HG03064 (cell line): ENCODE data around the gene C1orf21.

Experiments
- ATAC-seq: cut with Tn5 transposase; IDR thresholded peaks from one replicate; pipeline ENCODE4 v1.9.1; 2021; ENCODE audit warnings: low read depth; ENCODE audit not compliant: unreplicated experiment

Gene C1orf21

DNA sequence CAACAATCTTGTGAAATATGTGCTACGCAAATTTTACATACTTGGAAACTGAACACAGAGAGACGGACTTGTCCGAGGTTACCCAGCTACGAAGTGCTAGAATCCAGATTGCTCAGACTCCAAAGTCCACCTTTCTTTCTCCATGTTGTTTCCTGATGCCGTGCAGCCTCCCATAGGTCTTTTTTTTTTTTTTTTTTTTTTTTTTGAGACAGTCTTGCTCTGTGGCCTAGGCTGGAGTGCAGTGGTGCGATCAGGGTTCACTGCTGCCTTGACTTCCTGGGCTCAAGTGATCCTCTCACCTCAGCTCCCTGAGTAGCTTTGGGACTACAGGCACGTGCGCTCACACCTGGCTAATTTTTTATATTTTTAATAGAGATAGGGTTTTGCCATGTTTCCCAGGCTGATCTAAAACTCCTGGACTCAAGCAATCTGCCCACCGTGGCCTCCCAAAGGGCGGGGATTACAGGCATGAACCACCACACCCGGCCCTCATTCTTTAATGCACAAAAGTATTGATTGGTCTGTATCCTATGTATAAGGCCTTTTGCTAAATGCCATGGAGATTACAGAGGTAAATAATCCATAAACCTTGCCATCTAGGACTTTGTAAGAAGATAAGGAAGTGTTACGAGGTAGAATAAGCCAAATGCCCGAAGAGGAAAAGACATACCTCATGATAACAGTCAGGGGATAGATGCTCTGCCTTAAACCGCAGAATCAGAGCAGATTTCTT is 92.8 kb downstream of the C1orf21 start:
- ATAC-seq = no peak

DNA sequence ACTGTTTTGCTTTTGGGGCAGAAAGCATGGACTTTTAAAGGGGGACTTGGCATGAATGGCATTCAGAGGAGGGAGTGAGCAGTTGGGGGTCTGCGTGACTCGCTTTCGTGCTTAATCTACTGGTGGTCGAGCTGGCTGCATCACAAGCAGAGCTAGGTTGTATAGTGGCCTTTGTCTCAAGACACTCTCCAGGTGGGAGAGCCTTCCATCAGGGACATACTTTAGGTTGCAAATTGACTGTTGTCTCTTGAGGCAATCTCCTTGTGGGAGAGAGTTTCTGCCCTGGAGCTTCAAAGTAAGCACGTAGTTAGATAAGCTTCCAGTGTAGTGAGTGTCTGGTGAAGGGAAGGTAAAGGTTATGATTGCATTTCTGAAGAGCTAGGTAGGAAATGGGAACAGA is 93.9 kb downstream of the C1orf21 start:
- ATAC-seq = no peak

DNA sequence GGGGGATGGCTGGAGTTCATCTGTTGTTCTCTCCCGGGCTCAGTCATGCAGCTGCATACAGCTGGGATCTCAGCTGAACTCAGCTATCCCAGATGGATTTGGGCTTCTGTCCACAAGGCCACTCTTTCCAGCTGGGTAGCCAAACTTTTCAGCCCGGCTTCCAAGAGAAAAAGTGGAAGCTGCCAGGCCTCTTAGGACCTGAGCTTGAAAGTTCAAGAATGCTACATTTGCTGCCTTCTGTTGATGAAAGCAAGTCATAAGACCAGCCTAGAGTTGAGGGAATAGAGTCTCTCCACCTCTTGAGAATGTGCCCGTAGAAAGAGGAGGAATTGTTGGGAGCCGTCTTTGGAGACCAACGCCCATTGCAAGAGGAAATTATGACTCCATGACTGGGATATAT is 95.3 kb downstream of the C1orf21 start:
- ATAC-seq = no peak

DNA sequence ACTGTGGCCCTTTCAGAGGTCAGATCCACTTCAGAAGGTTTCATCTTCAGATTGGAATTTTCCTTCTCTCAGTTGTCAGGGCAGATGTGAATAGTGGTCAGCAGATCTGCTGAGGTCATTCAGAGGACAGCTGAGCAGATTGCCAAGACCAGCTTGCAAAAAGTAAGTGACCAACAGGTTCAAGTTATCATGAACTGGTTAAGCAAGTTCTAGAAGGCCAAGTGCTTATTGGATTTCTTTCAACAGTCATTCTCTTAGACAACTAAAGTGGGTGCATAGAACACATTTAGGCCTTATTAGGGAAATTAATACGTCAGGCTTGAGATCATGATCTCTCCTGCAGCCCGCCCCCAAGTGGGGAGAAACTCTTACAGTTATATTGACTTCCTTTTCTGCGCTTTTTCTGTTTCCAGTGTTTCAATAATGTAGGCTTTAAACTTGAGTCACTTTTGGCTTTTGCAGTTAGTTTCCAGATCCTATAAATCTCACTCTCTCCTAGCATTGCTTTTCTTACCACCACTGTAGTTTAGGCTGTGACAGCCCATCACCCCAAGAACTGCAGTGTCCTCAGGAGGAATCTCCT is 96.4 kb downstream of the C1orf21 start:
- no peak for ATAC-seq

DNA sequence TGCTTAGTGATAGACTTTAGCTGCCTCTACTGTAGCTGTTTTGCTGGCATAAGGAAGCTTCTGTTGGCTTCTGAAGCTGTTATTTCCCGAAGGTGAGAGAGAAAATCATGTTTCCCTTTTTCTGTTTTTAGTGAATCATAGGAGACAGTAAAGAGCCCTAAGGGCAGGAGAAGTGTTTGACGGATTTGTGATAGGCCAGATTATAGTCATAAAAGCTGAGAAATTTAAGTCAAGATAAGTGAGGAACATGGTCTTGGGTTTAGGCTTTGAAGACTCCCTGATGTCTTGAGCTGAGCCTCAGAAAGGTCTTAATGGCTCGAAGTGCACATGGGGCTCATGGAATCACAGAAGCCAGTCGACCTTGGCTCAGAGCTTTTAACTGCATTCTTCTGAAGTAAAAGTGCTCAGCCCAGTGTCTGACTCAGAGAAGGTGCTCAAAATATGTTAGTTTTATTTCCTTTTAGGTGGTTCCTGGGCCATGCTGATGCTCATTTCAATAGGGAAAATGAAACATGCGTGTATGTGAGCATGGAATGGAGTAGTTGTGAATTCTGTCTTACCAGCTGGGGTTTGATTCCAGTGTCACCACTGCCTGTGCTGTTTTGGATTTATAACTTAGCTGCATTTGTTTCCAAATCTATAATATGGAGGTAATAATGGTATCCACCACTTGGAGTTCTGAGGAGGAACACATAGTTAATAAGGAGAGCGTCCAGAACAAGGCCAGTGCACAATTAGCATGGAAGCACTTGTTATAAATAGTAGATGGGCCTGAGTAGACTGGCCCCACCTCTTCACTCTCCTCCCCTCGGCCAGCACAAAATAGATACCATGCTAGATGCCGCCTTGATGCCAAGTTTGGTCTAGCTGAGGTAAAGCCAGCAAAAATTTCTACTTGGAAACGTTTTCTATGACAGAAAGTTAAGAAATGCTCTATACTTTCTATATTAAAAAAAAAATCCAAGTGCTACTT is 99.2 kb downstream of the C1orf21 start:
- no peak for ATAC-seq

DNA sequence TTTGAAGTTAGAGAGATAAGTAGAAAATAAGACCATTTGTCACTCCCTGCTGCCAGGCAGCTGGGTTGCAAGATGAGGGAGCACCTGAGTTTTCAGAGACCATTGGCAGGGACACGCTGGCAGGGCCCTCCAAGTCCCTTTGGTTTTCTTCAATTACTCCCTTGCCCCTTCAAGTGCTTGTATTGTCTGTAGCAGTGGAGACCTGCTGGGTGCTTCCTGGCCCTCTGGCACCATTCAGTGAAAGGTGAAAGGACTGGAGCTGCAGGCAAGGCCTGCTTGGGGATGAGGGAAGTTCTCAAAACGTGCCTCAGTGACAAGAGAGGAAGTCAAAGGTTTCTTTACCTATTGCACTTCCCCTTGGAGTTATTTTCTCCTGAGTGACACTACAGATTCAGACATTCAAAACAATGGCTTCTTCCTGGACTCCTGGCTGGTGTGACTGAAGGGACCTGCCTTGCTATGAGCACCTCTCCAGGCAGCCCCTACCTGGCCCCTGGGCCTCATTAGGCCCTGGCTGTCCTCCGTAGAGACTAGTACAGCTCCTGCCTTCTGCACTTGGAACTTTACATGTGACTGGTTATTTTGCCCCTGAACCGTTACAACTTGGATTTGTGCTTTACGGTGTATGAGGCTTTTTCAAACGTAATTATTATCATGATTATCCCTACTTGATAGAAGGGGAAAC is 100.1 kb downstream of the C1orf21 start:
- ATAC-seq = no peak

DNA sequence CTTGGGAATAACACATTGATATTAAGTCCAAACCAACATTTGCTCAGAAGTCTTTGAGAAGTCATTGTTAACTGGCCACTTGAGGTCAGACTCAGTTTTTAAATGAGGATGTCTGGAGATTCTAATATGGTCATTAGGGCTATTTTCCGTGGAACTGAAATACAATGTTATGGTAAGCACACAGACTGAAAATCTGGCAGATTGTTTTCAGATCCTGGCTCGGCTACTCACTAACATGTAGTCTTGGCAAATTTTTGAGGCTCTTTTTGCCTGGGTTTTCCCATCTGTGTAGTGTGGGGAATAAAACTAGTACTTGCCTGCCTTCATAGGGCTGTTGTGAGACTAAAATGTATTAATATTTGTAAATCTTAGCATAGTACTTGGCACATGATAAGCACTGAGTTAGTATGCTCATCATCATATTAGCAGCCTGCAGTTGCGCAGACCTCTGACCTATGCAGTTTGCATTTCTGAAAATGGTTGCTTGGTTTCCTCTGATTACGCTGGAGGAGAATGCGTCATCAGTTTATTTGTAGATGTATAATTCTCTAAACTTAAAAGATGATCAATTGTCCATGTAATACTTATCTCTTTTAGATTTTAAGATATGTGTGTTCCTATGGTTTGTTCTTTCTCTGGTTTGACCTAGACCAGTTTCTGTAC is 100.8 kb downstream of the C1orf21 start:
- no peak for ATAC-seq

DNA sequence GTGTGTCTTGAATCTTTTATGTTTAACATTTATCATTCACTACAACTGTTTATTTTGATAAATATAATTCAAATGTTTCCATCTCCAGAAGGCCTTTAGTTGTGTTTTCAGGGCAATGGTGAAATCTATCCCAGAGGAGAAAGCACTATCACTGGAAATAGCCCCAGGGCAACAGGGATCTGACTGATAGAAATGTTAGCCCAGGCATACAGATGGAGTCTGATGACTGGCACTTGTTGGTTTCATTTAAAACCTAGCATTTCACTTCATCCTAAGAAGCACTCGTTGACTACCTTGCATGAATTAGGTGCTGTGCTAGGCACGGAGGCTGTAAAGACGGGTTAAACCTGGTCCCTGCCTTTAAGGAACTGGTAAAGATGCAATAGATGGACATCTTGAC is 103.1 kb downstream of the C1orf21 start:
- ATAC-seq = no peak

DNA sequence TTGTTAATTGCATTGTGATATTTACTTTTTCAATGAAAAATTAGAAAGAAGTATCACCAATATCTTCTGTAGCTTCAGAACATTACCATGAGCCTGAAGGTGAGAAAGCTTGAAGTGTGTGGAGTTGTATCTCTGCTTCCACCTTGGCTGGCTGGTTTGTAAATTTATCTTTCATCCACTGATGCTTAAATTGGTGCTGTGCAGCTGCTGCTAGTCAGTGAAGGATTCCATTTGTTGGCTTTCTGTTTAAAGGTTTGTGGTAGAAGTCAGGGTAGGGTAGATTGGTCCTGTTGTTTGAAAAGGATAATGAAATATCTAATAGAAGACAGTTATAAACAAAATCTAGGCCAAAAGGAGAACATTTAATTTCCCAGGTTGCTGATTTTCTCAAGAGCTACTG is 105.7 kb downstream of the C1orf21 start:
- ATAC-seq = no peak

DNA sequence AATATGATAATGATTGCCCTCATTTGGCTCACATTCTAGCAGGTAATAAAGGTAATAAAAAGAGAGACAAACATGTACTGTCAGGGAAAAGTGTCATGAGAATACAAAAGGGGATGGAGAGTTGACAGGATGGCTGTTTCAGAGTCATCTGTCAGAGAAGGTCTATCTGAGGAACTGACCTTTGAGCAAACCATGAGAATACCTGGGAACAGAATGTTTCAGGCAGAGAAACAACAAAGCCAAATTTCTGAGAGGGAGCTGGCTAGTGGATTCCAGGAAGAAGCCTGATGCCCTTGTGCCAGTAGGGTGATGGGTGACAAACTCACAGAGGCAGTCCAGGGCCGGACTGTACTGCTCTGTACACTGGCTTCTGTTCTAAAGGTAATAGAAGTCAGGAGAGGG is 107.2 kb downstream of the C1orf21 start:
- no peak for ATAC-seq

DNA sequence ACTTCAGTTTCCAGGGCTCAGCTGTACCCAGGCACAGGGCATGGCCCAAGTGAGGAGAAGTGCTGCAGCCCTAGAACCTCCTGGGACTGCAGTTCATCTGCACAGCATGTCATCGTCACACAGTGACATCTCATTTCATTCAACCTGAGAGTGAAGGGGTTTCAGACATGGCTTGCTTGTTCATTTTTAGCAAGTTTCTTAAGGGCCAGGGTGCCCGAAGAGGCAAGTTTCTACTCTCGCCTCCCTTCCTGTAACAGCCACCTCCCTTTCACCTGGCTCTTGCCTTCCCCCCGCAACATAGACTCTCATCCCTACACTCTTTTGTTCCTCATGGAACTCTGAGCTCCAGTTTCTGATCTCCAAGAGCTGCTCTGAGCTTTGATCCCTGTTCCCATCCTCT is 108.1 kb downstream of the C1orf21 start:
- ATAC-seq = peak; percentile 70

DNA sequence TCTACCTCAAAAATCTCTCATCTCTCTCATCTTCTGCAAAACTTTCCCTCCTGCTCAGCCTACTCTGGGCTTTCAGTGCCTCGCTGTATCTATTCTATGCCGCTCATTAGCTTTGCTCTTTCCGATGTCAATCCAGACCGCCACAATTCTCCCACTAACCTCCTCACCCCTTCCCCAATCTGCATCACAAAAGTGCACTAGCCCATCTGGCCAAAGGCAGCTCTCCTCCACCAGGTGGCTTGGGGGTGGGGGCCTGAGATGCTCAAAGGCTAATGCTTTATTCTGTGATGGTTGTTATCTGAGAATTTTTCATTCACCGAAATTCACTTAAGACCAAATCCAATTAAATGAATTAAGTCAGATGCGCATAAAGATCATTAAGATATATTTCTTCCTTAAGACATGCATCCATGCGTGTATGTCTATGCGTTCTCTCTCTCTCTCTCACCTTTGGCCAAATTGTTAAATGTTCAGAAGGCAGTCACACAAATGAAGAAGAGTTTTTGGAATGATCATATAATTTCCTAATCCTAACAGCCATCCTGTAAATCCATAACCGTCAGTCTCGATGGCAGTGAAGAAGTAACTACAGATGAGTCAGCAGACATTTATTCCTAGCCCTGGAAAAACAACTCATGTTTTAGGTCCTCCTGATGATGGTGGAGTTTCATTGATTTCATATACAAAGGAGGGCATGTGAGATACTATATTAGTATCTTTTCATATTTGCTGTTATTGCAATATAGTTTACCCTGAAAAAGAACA is 111.3 kb downstream of the C1orf21 start:
- no peak for ATAC-seq

DNA sequence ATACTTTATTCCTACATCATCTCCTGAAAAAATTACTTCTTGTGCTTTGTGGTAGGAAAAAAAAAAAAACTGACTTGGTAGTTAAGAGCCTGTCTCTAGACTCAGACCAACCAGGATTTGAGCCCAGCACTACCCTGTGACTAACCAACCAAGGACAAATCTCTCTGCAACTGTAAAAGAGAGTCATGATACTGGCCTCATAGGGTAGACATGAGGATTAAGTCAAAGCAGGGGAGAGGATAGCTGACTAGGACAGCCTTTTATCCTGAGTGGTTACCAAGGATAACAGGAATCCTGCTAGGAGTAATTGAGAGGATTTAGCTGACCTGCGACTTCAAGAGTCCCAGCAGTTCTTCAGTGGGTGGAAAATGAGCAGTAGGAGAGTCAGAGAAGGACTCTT is 112.8 kb downstream of the C1orf21 start:
- no peak for ATAC-seq

DNA sequence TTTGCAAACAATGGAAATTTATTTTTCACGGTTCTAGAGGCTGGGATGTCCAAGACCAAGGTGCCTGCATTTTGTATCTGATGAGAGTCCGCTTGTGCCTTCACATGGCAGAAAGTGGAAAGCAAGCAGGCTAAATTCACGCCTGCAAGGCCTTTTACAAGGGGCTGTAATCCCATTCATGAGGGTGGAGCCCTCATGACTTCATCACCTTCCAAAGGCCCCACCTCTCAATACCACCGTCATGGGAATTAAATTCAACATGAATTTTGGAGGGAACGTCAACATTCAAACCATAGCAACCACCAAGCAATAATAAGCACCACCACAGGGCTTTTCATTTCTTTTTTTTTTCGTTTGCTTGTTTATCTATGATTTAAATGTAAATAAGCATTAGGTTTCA is 115.3 kb downstream of the C1orf21 start:
- ATAC-seq = no peak

DNA sequence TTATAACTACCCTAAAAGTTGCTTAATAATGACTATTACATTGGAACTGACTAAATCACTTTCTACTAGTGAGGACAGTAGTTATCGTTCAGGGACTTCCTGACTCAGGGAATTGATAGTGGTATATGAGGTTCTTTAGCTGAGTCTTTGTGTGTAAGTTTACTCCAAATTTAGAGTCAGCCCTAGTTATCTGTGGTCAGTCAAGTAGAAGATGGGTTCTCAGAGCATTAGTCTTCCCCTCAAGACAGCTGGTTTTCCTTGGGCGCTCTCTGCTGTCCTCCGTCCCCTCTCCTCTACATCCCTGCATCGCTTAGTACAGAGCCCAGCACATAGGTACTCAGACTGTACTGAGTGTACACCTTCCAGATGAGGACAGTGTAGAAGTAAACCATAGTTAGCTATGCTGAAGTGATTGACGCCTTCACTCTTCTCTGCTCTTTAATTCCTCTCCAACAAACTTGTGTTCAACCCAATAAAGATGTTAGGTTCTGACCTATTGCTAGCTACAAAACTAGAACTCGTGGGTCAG is 116.5 kb downstream of the C1orf21 start:
- ATAC-seq = no peak

DNA sequence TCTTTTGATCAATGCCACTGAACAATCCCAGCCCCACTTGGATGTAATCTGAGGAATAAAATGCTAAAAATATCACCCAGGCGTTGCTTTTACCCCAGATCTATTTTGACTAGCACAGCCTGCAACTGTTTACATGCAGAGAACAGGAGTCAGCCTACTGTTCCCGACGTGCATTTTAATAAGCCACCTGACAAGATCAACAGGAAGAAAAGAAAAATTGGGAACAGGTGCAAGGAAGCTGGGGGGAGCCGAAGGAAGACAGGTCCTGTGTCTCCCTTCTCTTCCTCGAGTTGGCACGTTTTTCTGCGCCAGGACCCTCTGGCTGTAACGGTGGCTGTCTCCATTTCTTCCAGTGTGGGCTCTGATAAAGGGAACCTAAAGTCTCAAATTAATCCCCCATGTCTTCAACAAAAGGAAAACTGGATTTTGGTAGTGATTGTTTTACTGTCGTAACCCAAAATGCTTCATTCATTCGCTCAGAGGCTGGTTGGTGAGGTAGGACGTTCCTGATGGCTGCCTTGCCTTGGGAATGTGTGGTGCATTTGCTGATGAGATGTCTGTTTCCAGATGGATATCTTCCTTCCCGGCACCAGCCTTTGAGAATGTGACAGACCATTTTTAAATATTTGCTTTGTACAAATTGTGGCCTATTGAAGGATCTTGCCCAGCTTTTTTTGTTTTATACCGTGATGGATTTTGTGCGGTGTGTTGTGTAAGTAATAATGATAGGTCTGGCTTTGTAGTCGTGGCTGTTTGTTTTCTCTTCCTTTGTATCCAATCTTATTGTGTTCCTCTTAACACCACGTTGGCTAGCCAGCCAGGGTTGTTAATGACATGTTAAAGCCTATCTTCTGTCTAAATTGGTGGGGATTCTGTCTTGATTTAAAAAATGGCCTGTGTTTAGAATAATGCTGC is 117.5 kb downstream of the C1orf21 start:
- no peak for ATAC-seq

DNA sequence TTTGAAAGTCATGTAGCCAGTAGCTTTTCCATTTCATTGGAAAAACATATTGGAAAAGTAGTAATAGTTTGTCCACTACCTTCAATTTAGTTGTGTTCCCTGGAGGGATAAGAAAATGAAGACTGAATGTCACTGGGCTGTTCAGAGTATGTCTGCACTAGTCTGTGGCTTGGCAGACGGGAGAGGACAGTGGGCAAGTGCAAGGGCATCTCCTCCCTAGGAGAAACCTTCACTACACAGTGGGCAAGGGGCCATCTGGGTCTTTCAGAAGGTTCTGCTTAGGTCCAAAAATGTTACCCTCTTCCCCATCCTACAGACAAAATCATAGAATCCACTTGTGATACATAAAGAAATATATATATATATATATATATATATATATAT is 118.1 kb downstream of the C1orf21 start:
- no peak for ATAC-seq

DNA sequence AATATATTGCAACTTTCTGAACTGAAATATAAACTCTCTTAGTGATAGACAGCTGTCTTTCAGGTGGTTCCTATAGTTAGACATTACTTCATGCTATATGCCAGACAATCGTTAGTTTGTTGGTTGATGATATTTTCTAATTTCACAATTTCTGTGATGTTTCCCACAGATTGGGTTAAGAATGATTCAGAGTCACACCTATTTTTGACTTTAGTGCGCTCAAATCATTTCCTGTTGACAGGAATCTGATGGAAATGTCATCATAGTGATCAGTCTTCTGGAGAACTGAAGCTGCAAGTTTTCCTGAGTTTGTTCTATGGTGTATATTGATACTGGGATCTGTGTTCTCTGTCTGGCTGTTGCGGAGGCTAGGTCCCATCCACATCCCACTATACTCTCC is 119.7 kb downstream of the C1orf21 start:
- ATAC-seq = no peak
